ENCODE data around the gene CDH22. TPM values are rescaled to one million over a fixed set of nuclear protein-coding genes. Genes with fewer than 3 reads are reported as not detected.

The CDH22 gene
- total and polyA plus RNA-seq, 9 of the 15 experiments (the other 6 are each of a cell fraction or from before 2014, with no cell fraction given) = 0.07 to 0.08 TPM; not detected in 7

GRCh38 chr20:46351357-46352058 is 43.2 kb upstream of the CDH22 start (continued):
- TF ChIP-seq, protein P1, sequence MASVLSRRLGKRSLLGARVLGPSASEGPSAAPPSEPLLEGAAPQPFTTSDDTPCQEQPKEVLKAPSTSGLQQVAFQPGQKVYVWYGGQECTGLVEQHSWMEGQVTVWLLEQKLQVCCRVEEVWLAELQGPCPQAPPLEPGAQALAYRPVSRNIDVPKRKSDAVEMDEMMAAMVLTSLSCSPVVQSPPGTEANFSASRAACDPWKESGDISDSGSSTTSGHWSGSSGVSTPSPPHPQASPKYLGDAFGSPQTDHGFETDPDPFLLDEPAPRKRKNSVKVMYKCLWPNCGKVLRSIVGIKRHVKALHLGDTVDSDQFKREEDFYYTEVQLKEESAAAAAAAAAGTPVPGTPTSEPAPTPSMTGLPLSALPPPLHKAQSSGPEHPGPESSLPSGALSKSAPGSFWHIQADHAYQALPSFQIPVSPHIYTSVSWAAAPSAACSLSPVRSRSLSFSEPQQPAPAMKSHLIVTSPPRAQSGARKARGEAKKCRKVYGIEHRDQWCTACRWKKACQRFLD (CRISPR knock-in tag; IDR thresholded peaks at IDR 0.05) = no peak
- no peak for TF ChIP-seq FUS (optimal IDR thresholded peaks at IDR 0.05; ENCODE audit: low read depth, low read length)
- TF ChIP-seq EP400 (IDR thresholded peaks at IDR 0.05) = no peak
- TF ChIP-seq SRSF3 (IDR thresholded peaks at IDR 0.05; ENCODE audit: insufficient read depth, low read length) = no peak

DNA sequence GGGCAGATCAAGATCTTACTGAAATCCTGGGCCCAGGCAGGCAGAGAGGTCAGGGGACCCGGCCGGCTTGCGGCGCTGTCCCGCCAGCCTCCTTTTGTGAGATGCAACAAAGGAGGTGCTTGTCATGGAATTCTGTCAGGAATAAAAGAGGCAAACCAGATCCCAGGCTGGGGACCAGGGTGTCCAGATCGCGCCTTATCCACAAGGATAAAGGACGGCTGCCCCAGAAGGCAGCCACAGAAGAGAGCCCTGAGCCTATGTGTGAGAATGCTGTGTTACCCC is 42.6 kb upstream of the CDH22 start:
- Histone ChIP-seq H3K27me3 (ENCODE audit: control insufficient read depth in 2 of 2, insufficient read depth in 2 of 2, low read length in 2 of 2) (no peaks in the 10 kb centered on the region), H3K4me2 (ENCODE audit: insufficient read depth, low read length) (peak overlapping the region; percentile 61; the same call in 1 of the 2 replicates), H3K36me3 (ENCODE audit: control insufficient read depth, insufficient read depth, low read length) (peaks cover 53% of the 10 kb centered on the region; the same call in 2 of the 3 replicates), H3K9me3 (replicated peaks; ENCODE audit: control insufficient read depth, insufficient read depth, low read depth, low read length) (no peaks in the 10 kb centered on the region), H3K9me1 (ENCODE audit: control insufficient read depth, insufficient read depth, low read length) (peaks cover 10% of the 10 kb centered on the region), H3K4me3 (no peak overlapping the region), H3K27ac (ENCODE audit: extremely low read depth, low read depth, low read length) (peak overlapping the region; percentile 84), H4K20me1 (replicated peaks; ENCODE audit: control insufficient read depth, insufficient read depth, low read length) (peaks cover 14% of the 10 kb centered on the region), H3K4me1 (replicated peaks in 1 of 2; ENCODE audit: control insufficient read depth in 2 of 2, insufficient read depth in 2 of 2, low read length in 2 of 2) (peaks cover 24 to 44% of the 10 kb centered on the region in 2 experiments), H2AFZ (ENCODE audit: low read depth, low read length) (no peak overlapping the region), H3K9ac (ENCODE audit: insufficient read depth in 1 of 2, low read depth in 2 of 2, low read length in 2 of 2) (peak overlapping the region; percentile 54 to 90; a peak in 3 of 4 replicates), H3K79me2 (ENCODE audit: control insufficient read depth, insufficient read depth, low read length) (no peaks in the 10 kb centered on the region)
- TF ChIP-seq STAT6 (CRISPR knock-in tag; IDR thresholded peaks at IDR 0.05) = no peak
- no peak for TF ChIP-seq EP300 (IDR thresholded peaks at IDR 0.05; ENCODE audit: low read length)
- TF ChIP-seq MECOM (CRISPR knock-in tag; IDR thresholded peaks at IDR 0.05) = no peak
- TF ChIP-seq LARP7 (IDR thresholded peaks at IDR 0.05) = no peak
- peak; percentile 64 for TF ChIP-seq ZBTB33 (CRISPR knock-in tag; IDR thresholded peaks at IDR 0.05)
- intact Hi-C loops (cut with micrococcal nuclease) = no loop called here
- FAIRE-seq (no peak), DNase-seq (ENCODE audit: extremely low read depth in 1 of 4, low spot score in 3 of 4) (no peak), ATAC-seq (no peak)
- WGBS (ENCODE audit: insufficient coverage, low coverage, missing lambda C conversion rate) = 94% methylated on average over 8 of the region's 8 CpGs
- BruUV-seq (replicated peaks) = no TSS peak
- in situ Hi-C loops (cut with MboI) = loop anchor here (10.0 kb wide), 1 partner anchor 324 kb away; no protein-coding TSS in a partner anchor
- ChIA-PET CTCF (ENCODE audit: low intra/inter-chr PET ratio) (interaction anchor here (0.6 kb wide), 1 partner anchor 149 kb away, joined by 3 read pairs; no protein-coding TSS in a partner anchor), POLR2A (no interaction called here)
